ENCODE measurements around the gene DLL3.

DLL3 gene

GRCh38 chr19:39497996-39498797 lies 550 bp upstream of the DLL3 start:
- peak; percentile 29 for TF ChIP-seq CTCF (conservative IDR thresholded peaks at IDR 0.05; ENCODE audit: low read length)
- DNase-seq (ENCODE audit: low read depth): no peak
- H3K4me3 ChIP-seq (ENCODE audit: low read length): peak overlapping the region; percentile 5

GRCh38 chr19:39499932-39500331 lies 1.2 kb downstream of the DLL3 start:
- no peak for TF ChIP-seq CTCF (conservative IDR thresholded peaks at IDR 0.05; ENCODE audit: low read length)
- no peak overlapping the region for H3K4me3 ChIP-seq (ENCODE audit: low read length)
- DNase-seq (ENCODE audit: low read depth): no peak

- DNase-seq (ENCODE audit: low read depth): no peak
- H3K4me3 ChIP-seq (ENCODE audit: low read length): no peak overlapping the region
- TF ChIP-seq CTCF (conservative IDR thresholded peaks at IDR 0.05; ENCODE audit: low read length): no peak
These were observed 1.8 kb downstream of the DLL3 start for GRCh38 chr19:39500543-39500942.

- no peak for DNase-seq (ENCODE audit: low read depth)
- H3K4me3 ChIP-seq (ENCODE audit: low read length): no peak overlapping the region
- TF ChIP-seq CTCF (conservative IDR thresholded peaks at IDR 0.05; ENCODE audit: low read length): no peak
These were observed 2.6 kb downstream of the DLL3 start for GRCh38 chr19:39501340-39501739.

GRCh38 chr19:39502640-39503417 lies 4.1 kb downstream of the DLL3 start:
- TF ChIP-seq CTCF (conservative IDR thresholded peaks at IDR 0.05; ENCODE audit: low read length): peak; percentile 22; the same call in 1 of the 2 replicates
- peak; percentile 73 for DNase-seq (ENCODE audit: low read depth)

GRCh38 chr19:39506598-39506943 lies 7.8 kb downstream of the DLL3 start:
- DNase-seq (ENCODE audit: low read depth): no peak
- TF ChIP-seq CTCF (conservative IDR thresholded peaks at IDR 0.05; ENCODE audit: low read length): no peak
- peak overlapping the region; percentile 29; the same call in 1 of the 2 replicates for H3K4me3 ChIP-seq (ENCODE audit: low read length)

More at GRCh38 chr19:39502640-39503417, 4.1 kb downstream of the DLL3 start:
- no peak overlapping the region for H3K4me3 ChIP-seq (ENCODE audit: low read length)

Data from AG10803 (cell line).